HG02571 (cell line): ENCODE data around the gene PSMF1.

ENCODE experiments used
- ATAC-seq: cut with Tn5 transposase; IDR thresholded peaks from one replicate; pipeline ENCODE4 v1.9.1; 2021; ENCODE audit warnings: mild to moderate bottlenecking, moderate library complexity; ENCODE audit not compliant: unreplicated experiment

The PSMF1 gene

GRCh38 chr20:1163105-1163504, 44.7 kb downstream of the PSMF1 start:
- ATAC-seq, result no peak

- no peak for ATAC-seq
Observed at GRCh38 chr20:1163653-1164052, 45.3 kb downstream of the PSMF1 start.

GRCh38 chr20:1164871-1165270, 46.5 kb downstream of the PSMF1 start:
- no peak for ATAC-seq

- no peak for ATAC-seq
Observed at GRCh38 chr20:1165521-1165920, 47.1 kb downstream of the PSMF1 start.

GRCh38 chr20:1165941-1166340, 47.5 kb downstream of the PSMF1 start:
- ATAC-seq, result no peak

- ATAC-seq, result no peak
Observed at GRCh38 chr20:1166948-1167720, 48.7 kb downstream of the PSMF1 start.

GRCh38 chr20:1169224-1169623, 50.8 kb downstream of the PSMF1 start:
- ATAC-seq, result no peak

- no peak for ATAC-seq
Observed at GRCh38 chr20:1171461-1172093, 53.2 kb downstream of the PSMF1 start.

- no peak for ATAC-seq
Observed at GRCh38 chr20:1173698-1174097, 55.3 kb downstream of the PSMF1 start.

- no peak for ATAC-seq
Observed at GRCh38 chr20:1174787-1175186, 56.4 kb downstream of the PSMF1 start.

GRCh38 chr20:1177680-1178079, 59.3 kb downstream of the PSMF1 start:
- ATAC-seq, result no peak

- ATAC-seq, result no peak
Observed at GRCh38 chr20:1178103-1178502, 59.7 kb downstream of the PSMF1 start.

GRCh38 chr20:1178623-1179022, 60.2 kb downstream of the PSMF1 start:
- no peak for ATAC-seq

- no peak for ATAC-seq
Observed at GRCh38 chr20:1180949-1181348, 62.5 kb downstream of the PSMF1 start.

- no peak for ATAC-seq
Observed at GRCh38 chr20:1182106-1182505, 63.7 kb downstream of the PSMF1 start.

GRCh38 chr20:1183153-1183552, 64.8 kb downstream of the PSMF1 start:
- no peak for ATAC-seq

GRCh38 chr20:1184260-1184637, 65.8 kb downstream of the PSMF1 start:
- no peak for ATAC-seq

GRCh38 chr20:1184638-1185315, 66.4 kb downstream of the PSMF1 start, which contains the start of gene TMEM74B:
TSS of gene TMEM74B (minus strand) at chr20:1184981. CDS start at chr20:1183801, 1,180 bp downstream.
- no peak for ATAC-seq

- ATAC-seq, result no peak
Observed at GRCh38 chr20:1185316-1185741, 66.9 kb downstream of the PSMF1 start.

GRCh38 chr20:1185790-1186334, 67.5 kb downstream of the PSMF1 start:
- ATAC-seq, result no peak

GRCh38 chr20:1186367-1186991, 68.1 kb downstream of the PSMF1 start:
- ATAC-seq, result no peak
